RWPE2 (cell line): Measurements from ENCODE around the gene IP6K3.

Experiments
- ATAC-seq: fragments of 200-7000 bp; cut with Tn5 transposase; 3 replicates; pipeline ENCODE4 v1.9.1; 2021; ENCODE audit warnings: low read depth
- DNase-seq: peaks from one replicate; pipeline ENCODE4 v3.0.0-alpha.2; 2020; ENCODE audit warnings: low spot score
- H3K27ac ChIP-seq: fragments of 450-650 bp; 2 replicates; pipeline ENCODE4 v1.5.1; 2017; ENCODE audit warnings: mild to moderate bottlenecking; ENCODE audit not compliant: poor library complexity, severe bottlenecking
- H3K27me3 ChIP-seq: fragments of 250-450 bp; sonication (Bioruptor Pico); 2 replicates; pipeline ENCODE4 v1.5.1; 2021; ENCODE audit warnings: mild to moderate bottlenecking, moderate library complexity; ENCODE audit not compliant: insufficient read depth, poor library complexity, severe bottlenecking
- H3K36me3 ChIP-seq: fragments of 250-450 bp; sonication (Bioruptor Pico); 2 replicates; pipeline ENCODE4 v1.5.1; 2020; ENCODE audit warnings: low read depth, mild to moderate bottlenecking, moderate library complexity
- H3K4me1 ChIP-seq: fragments of 250-450 bp; sonication (Bioruptor Pico); 2 replicates; pipeline ENCODE4 v1.5.1; 2021; ENCODE audit warnings: mild to moderate bottlenecking, moderate library complexity; ENCODE audit not compliant: insufficient read depth, poor library complexity, severe bottlenecking
- H3K4me3 ChIP-seq: fragments of 250-450 bp; sonication (Bioruptor Pico); 2 replicates; pipeline ENCODE4 v1.5.1; 2021; ENCODE audit warnings: mild to moderate bottlenecking, moderate library complexity; ENCODE audit not compliant: severe bottlenecking
- H3K9me3 ChIP-seq: fragments of 250-450 bp; sonication (Bioruptor Pico); 2 replicates; pipeline ENCODE4 v1.5.1; 2021; ENCODE audit warnings: mild to moderate bottlenecking, moderate library complexity; ENCODE audit not compliant: severe bottlenecking
- TF ChIP-seq, protein P1 (sequence below): fragments of 450-650 bp; IDR thresholded peaks from one replicate; pipeline ENCODE4 v1.5.1; 2017; ENCODE audit warnings: mild to moderate bottlenecking, moderate library complexity; ENCODE audit not compliant: poor library complexity, severe bottlenecking

The IP6K3 gene

DNA sequence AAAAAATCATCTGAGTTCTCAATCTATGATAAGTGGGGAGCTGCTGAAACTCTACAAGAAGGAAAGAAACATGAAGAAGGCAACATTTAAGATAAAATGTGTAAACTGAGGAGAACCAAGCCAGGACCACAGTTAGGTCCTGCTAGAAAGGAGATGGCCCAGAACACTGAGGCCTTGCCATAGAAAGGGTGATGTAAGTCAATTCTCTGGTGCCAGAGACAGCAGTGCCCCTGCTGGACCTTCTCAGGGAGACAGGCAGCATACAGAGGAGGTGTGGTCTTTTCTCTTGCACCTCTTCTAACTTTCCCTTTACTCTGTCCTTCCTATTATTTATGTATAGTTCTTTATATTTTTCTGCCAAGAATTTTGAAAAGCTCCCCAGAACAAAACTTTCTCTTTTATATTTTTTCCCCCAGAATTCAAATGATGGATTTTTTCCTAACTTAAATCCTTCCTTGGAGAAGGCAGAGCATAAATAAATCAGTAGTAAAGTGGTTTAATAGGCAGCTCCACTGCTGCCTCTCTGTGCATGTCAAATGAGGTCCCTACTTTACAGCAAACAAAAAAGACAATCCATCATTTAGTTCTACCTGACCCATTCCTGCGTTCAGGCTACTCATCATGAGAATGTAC is 44.2 kb downstream of the IP6K3 start:
- TF ChIP-seq, protein P1, sequence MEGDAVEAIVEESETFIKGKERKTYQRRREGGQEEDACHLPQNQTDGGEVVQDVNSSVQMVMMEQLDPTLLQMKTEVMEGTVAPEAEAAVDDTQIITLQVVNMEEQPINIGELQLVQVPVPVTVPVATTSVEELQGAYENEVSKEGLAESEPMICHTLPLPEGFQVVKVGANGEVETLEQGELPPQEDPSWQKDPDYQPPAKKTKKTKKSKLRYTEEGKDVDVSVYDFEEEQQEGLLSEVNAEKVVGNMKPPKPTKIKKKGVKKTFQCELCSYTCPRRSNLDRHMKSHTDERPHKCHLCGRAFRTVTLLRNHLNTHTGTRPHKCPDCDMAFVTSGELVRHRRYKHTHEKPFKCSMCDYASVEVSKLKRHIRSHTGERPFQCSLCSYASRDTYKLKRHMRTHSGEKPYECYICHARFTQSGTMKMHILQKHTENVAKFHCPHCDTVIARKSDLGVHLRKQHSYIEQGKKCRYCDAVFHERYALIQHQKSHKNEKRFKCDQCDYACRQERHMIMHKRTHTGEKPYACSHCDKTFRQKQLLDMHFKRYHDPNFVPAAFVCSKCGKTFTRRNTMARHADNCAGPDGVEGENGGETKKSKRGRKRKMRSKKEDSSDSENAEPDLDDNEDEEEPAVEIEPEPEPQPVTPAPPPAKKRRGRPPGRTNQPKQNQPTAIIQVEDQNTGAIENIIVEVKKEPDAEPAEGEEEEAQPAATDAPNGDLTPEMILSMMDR: peak; percentile 55
- no peaks in the 10 kb centered on the region for H3K9me3 ChIP-seq
- no peaks in the 10 kb centered on the region for H3K27me3 ChIP-seq
- H3K4me1 ChIP-seq: no peaks in the 10 kb centered on the region
- ATAC-seq: peak; percentile 68
- H3K36me3 ChIP-seq: peaks cover 64% of the 10 kb centered on the region
- H3K4me3 ChIP-seq: no peak overlapping the region
- H3K27ac ChIP-seq: no peak overlapping the region
- DNase-seq: no peak

DNA sequence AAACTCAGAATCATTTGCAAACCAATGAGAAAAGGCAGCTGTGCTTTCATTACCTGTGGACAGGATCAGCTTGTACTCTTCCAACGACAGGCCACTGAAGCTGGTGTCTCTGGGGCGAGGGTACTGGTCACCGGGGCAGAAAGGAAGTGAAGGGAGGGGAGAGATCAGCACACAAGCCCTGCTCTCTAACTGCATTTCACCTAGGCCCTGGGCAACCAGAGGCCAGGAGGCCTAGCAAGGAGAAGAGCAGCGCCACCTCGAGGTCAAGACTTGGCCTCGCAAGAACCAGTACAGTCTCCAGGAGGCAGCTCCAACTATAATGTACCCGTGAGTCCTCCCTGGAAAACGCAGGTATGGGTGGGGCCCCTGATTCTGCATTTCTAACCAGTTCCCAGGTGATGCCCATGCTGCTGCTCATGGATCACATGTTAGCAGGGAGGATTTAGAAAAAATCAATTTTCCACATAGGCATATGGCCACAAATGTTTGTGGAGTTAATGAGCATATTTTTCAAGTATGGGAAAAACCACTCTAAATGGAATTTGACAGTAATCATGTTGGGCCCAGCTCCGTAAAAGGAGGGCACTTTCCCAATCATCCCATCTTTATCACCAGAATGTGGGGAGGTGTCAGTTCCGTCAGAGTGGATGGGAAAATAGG is 46.2 kb downstream of the IP6K3 start:
- H3K4me1 ChIP-seq: peaks cover 12% of the 10 kb centered on the region
- TF ChIP-seq, protein P1: peak; percentile 69
- H3K36me3 ChIP-seq: peaks cover 77% of the 10 kb centered on the region
- H3K4me3 ChIP-seq: no peak overlapping the region
- DNase-seq: no peak
- H3K27ac ChIP-seq: peak overlapping the region; percentile 13
- H3K9me3 ChIP-seq: no peaks in the 10 kb centered on the region
- no peaks in the 10 kb centered on the region for H3K27me3 ChIP-seq
- peak; percentile 48 for ATAC-seq

DNA sequence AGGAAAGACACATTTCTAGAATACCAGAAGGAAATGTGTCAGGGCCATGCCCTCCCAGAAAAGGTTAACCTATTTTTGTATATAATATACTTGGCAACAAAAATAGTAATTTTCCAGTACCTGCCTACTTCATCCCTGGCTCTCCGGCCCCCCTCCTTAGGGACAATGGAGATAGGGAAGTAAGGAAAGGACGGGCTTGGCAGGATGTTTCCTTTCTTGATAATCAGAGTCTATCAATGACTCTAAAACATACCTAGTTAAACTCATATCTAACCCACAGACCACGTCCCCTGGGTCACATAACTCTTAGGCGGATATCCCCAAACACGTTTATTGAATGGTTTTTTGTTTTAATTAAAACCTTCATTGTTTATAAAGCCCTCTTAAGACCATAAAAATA is 47.0 kb downstream of the IP6K3 start:
- Histone ChIP-seq H3K9me3 (no peaks in the 10 kb centered on the region), H3K4me3 (no peak overlapping the region), H3K27ac (peak overlapping the region; percentile 13), H3K36me3 (peaks cover 84% of the 10 kb centered on the region), H3K4me1 (peaks cover 20% of the 10 kb centered on the region), H3K27me3 (no peaks in the 10 kb centered on the region)
- TF ChIP-seq, protein P1: no peak
- no peak for DNase-seq
- ATAC-seq: no peak

DNA sequence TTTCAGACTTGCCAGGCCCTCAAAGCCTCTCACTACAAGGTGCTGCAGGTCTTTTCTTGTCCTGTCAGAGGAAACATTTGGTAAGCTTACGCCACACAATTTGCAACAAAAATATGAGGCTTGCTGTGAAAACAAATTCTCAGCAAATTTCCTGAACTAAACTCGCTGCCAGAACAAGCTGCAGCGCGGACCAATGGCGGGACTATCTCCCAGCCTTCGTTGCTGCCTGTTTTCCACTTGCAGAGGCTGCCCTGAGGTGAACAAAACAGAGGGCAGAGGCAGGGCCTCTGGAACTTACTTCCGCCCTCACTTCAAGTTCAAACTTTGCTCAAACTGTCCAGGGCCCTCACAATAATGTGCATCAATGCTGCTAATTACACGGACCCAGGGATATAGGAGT is 47.6 kb downstream of the IP6K3 start:
- no peak for ATAC-seq
- peaks cover 26% of the 10 kb centered on the region for H3K4me1 ChIP-seq
- no peak overlapping the region for H3K27ac ChIP-seq
- DNase-seq: no peak
- H3K9me3 ChIP-seq: no peaks in the 10 kb centered on the region
- H3K27me3 ChIP-seq: no peaks in the 10 kb centered on the region
- TF ChIP-seq, protein P1: no peak
- H3K4me3 ChIP-seq: no peak overlapping the region
- H3K36me3 ChIP-seq: peaks cover 90% of the 10 kb centered on the region

DNA sequence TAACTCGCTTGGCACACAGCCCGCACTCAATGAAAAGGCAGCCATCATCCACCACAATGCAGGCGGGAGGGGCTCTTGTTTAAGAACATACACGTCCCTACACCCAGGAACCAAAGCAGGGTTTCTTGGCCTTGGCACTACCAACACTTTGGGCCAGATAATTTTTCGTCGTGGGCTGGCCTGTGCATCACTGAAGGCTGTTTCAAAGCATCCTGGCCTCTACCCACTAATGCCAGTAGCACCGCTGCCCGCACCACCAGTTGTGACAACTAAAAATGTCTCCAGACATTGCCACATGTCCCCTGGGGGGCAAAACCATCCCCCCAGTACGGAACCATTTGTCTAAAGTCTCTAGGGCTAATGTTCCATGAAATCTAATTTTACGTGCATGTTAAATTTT is 48.2 kb downstream of the IP6K3 start:
- no peak overlapping the region for H3K27ac ChIP-seq
- TF ChIP-seq, protein P1: no peak
- no peak for DNase-seq
- no peaks in the 10 kb centered on the region for H3K27me3 ChIP-seq
- no peak for ATAC-seq
- H3K4me1 ChIP-seq: peaks cover 32% of the 10 kb centered on the region
- no peak overlapping the region for H3K4me3 ChIP-seq
- H3K9me3 ChIP-seq: no peaks in the 10 kb centered on the region
- H3K36me3 ChIP-seq: peaks cover 91% of the 10 kb centered on the region
